Mucosa of descending colon (tissue), 3 donors: ENCODE results near the gene ITPRIP. TPM values are rescaled to one million over a fixed set of nuclear protein-coding genes. Genes with fewer than 3 reads are reported as not detected.

Experiments
- ATAC-seq: fragments of 200-7000 bp; cut with Tn5 transposase; one replicate; pipeline ENCODE4 v1.9.1; 2020; ENCODE audit warnings: mild to moderate bottlenecking, moderate library complexity
- DNase-seq, 3 donors: peaks; one replicate each; pipeline ENCODE4 v3.0.0-alpha.2; 2020
- H3K36me3 ChIP-seq: fragments of 200-600 bp; one replicate; pipeline ENCODE4 v1.8.0; 2021; ENCODE audit warnings: low read depth, mild to moderate bottlenecking
- H3K4me1 ChIP-seq: fragments of 200-600 bp; one replicate; pipeline ENCODE4 v1.8.0; 2021; ENCODE audit warnings: low read depth, mild to moderate bottlenecking
- H3K4me3 ChIP-seq: fragments of 200-600 bp; one replicate; pipeline ENCODE4 v1.8.0; 2021; ENCODE audit warnings: mild to moderate bottlenecking
- H3K9me3 ChIP-seq: fragments of 200-600 bp; one replicate; pipeline ENCODE4 v1.8.0; 2021; ENCODE audit warnings: mild to moderate bottlenecking
- CTCF ChIP-seq: fragments of 200-600 bp; IDR thresholded peaks from one replicate; pipeline ENCODE4 v1.8.0; 2022; ENCODE audit warnings: antibody characterized with exemption, mild to moderate bottlenecking
- intact Hi-C, 2 donors: fragments of 100-400 bp; cut with DNase I in 1 of 2; cut with micrococcal nuclease in 1 of 2; formaldehyde crosslinking; loops; one replicate each; pipeline versions ENCODE4 v1.11.0 to v1.11.1; 2022; cut with DNase I, micrococcal nuclease
- total RNA-seq, 3 donors: library from RNA; stranded (reverse); fragmentation: NEBNext Ultra II Directional in 2 of 3; extraction: Animal tissue kit (Norgen Biotek cat#: 25700) in 2 of 3; gene quantifications; one replicate each; pipeline versions ENCODE4 v1.2.1 to v1.2.4, GENCODE V29; 2021 to 2023
- donor health status: DM: no; HTN: no; CAD: no; lungs with moderate emphysema.
- donor health status: DM: no; HTN: no; CAD: no.
- donor health status: DM: no; HTN: yes; CAD: no.

The ITPRIP gene
- total RNA-seq, 3 donors from 2014 or later: 3.2 to 10.7 (median 5.7) TPM

DNA sequence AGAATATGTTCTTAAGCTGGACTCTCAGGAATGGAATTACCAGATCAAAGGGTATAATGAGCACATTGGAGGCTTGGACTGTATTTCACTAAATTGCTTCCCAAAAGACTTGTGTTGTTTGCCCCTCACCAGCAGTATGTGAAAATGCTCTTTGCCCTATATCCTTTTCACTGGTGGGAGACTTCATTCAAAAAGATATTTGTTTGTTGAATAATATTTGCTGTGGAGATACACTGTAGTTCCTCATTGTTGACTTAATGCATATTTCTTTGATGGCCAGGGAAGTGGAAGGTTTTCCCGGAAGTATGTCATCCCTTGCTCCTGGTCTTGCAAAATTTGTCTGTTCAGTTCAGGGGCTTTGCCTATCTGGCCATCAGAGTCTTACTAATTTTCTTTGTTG lies 49.9 kb downstream of the ITPRIP start:
- intact Hi-C loops: no loop called here
- no peak for TF ChIP-seq CTCF
- Histone ChIP-seq H3K4me3 (no peak overlapping the region), H3K36me3 (no peaks in the 10 kb centered on the region), H3K9me3 (no peaks in the 10 kb centered on the region), H3K4me1 (no peaks in the 10 kb centered on the region)
- DNase-seq (no peak), ATAC-seq (no peak)

DNA sequence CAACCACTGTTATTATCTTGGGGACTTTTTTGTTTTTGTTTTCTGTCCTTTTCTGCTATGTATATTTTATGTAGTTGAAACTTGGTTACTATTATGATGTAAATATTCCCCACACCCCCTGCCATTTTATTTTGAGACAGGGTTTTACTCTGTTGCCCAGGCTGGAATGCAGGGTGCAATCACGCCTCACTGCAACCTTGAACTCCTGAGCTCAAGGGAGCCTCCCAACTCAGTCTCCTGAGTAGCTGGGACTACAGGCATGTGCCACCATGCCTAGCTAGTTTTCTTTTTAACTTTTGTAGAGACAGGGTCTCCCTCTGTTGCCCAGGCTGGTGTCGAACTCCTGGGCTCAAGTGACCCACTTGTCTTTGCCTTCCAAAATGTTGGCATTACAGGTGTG lies 51.3 kb downstream of the ITPRIP start:
- Histone ChIP-seq H3K36me3 (no peaks in the 10 kb centered on the region), H3K9me3 (no peaks in the 10 kb centered on the region), H3K4me1 (no peaks in the 10 kb centered on the region), H3K4me3 (no peak overlapping the region)
- no peak for TF ChIP-seq CTCF
- DNase-seq (no peak), ATAC-seq (no peak)
- intact Hi-C loops: no loop called here

DNA sequence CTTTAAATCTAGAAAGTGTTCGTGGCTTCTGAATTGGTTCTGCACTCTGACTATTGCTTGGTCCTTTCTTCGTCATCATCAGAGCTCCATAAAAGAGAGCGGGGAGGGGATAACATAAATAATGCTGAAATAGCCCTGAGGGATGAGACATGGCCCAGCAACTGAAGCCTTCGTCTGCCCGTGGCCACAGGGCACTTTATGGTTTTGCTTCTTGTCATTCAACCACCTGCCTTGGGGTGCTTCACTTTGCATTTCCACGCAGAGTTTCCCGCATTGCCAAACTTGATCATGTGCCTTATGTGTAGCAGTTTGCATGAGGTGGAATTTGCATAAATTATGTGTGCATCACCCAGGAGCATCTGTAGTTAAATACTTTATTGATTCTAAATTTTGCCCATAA lies 53.4 kb downstream of the ITPRIP start:
- ATAC-seq: no peak
- Histone ChIP-seq H3K4me3 (no peak overlapping the region), H3K9me3 (no peaks in the 10 kb centered on the region), H3K4me1 (no peaks in the 10 kb centered on the region), H3K36me3 (no peaks in the 10 kb centered on the region)
- TF ChIP-seq CTCF: no peak
- intact Hi-C loops: no loop called here
- no peak for DNase-seq

GRCh38 chr10:104281694-104282093 lies 56.6 kb downstream of the ITPRIP start:
- Histone ChIP-seq H3K4me1 (no peaks in the 10 kb centered on the region), H3K9me3 (no peaks in the 10 kb centered on the region), H3K36me3 (no peaks in the 10 kb centered on the region), H3K4me3 (no peak overlapping the region)
- TF ChIP-seq CTCF: no peak
- ATAC-seq (no peak), DNase-seq (no peak)
- intact Hi-C loops: no loop called here

DNA sequence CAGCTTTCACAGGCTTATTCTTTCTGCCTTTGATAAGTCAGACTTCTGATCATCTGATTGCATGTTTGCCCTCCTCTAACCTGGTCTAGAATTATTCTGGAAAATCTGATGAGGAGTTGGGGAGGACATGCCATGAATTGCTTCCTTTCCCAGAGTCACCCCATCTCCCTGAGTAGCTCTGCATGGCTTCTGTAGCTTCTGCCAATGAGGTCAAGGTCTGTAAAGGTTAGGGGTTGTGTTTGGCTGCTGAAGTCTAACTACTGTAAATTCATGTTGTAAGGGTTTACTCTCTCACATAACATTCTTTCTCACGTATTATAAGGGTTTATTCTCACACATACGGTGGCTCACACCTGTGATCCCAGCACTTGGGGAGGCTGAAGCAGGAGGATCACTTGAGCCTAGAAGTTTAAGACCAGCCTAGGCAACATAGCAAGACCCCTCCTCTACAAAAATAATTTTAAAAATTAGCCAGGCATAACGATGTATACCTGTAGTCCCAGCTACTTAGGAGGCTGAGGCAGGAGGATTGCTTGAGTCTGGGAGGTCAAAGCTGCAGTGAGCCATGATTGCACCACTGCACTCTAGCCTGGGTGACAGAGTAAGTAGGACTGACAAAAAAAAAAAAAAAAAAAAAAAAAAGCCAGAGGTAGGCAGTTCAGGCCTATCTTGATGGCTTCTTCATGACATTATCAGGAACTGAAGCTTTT lies 58.6 kb downstream of the ITPRIP start:
- H3K4me3 ChIP-seq: no peak overlapping the region
- no peak for TF ChIP-seq CTCF
- intact Hi-C loops: no loop called here
- DNase-seq (no peak), ATAC-seq (no peak)
- no peaks in the 10 kb centered on the region for H3K9me3 ChIP-seq
- H3K4me1 ChIP-seq: no peaks in the 10 kb centered on the region
- no peaks in the 10 kb centered on the region for H3K36me3 ChIP-seq

GRCh38 chr10:104277785-104278184 lies 60.5 kb downstream of the ITPRIP start:
- Histone ChIP-seq H3K4me3 (no peak overlapping the region), H3K9me3 (no peaks in the 10 kb centered on the region), H3K4me1 (no peaks in the 10 kb centered on the region), H3K36me3 (no peaks in the 10 kb centered on the region)
- ATAC-seq: peak; percentile 44
- DNase-seq: peak in 1 of 3 donors; percentile 76
- intact Hi-C loops: no loop called here
- TF ChIP-seq CTCF: no peak
